GM12873 (cell line): ENCODE measurements around the gene HDAC10.

Experiments used
- CTCF ChIP-seq: IDR thresholded peaks from 2 replicates; pipeline ENCODE4 v1.5.1; 2012; ENCODE audit warnings: low read depth, mild to moderate bottlenecking, moderate library complexity, low read length, control low read depth; ENCODE audit not compliant: insufficient read depth; ENCODE audit errors: missing control alignments

HDAC10 gene

DNA sequence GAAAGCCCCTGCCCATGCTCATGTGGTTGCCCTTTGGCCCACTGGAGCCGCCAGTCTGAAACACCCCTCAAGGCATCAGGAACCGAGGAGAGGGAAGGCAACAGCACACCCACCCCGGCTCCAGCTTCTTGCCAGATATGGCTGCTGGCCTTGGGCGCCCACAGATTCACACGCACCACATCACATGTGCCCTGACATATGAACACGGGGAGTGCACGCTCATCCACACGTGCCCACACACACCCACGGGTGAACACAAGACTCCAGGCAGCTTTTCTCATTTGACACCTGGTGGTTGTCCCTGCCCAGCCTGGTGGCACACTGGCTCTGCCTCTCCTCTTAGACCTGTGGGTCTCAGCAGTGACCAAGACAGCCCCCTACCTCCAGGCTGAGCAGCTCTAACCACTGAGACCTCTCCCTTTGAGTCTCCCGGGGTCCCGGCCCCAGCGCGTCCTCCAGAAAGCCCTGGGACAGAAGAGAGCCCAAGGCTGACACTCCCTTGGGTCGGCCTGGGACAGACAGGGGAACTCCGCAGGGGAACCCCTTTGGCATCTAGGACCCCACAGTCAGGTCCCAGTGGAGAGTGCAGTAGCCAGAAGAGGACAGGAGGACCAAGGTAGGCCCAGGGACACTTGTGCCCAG lies 13.2 kb upstream of the HDAC10 start:
- no peak for TF ChIP-seq CTCF

DNA sequence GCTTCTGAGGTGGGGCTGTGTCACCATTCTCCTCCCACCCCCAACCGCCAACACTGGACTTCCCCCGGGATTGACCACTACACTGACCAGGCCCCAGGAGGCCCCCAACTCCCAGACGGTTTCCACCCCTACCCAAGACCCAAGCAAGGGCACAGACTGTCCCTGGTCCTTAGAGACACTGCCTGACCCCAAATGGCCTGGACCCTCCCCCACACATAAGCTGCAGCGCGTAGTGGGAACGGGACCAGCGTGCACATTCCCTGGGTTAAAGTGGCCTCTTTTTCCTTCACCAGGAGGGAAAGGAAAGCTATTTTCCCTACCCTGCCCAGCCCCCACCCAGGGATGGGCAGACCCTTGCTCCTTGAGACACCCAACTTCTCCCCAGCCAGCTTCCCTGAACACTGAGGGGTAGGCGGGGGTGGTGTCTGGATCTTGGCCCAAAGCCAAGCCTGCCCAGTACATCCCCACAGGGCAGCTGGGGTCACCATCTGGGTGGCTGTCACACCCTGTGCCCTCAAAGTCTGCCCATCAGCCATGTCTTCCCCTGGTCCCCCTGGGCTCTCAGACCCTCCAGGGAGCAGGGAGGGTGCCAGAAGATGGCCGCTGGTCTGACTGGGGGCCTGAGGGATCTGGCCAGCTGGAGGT lies 12.0 kb upstream of the HDAC10 start:
- TF ChIP-seq CTCF, result no peak

DNA sequence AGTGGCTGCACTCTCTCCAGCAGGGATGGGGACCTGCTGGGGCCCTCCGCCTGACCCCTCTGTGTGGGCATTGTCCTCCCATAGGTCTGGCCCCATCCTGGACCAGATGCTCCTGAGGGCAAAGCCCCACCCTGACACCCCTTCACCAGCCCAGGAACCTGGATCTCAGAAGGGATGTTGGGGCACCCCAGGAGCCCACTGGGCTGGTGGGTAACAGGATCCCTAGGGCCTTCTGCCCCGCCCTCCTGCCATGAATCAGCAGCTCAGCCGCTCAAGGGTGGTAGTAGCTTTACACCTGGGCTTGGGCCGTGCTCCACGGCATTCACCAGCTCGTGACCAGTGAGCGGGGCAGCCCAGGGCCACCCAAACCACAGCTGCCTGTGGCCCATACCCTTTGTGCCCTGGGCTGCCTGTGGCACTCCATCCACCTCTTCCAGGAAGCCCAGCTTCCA lies 11.4 kb upstream of the HDAC10 start:
- no peak for TF ChIP-seq CTCF

DNA sequence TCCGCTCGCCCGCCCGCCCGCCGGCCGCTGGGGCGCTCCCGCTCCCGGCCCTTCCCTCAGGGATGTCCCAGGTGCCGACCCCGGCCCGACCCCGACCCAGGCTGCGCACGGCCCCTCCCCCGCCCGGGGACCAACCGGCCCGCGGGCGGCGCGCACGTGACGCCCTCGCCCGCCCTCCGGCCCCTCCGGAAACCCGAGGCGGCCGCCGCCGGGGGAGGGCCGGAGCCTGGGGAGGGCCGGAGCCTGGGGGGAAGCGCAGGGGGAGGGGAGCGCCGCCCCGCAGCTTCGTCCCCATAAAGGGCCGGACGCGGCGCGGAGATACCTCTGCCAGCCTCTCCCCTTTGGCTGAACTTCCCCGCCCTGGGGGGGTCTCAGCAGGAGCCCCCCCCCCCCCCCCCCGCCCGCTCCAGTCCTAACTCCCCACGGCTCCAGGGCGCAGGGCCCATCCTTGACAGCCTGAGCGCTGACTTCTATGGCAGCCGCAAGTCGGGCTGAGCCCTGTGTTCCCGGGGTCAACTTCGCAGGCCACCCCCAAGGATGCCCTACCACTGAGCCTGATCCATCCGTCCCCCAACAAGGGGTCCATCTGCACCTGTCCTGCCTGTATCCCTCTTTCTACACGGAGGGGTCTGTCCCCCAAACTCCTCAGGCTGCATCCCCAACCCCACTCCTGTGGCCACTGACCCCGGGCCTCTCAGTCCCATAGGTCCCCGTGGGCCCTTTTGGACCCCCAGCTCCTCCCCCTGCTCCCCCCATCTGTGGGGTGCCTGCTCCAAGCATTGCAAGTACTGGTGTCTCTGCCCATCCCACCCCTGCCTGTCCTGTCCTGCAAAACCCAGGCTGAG lies 10.8 kb upstream of the HDAC10 start, which contains the start of gene MAPK12:
Gene MAPK12, minus strand, starts transcription at position 69 of the 845 bp plus-strand sequence. CDS start 174 bp downstream, outside the sequence.
- TF ChIP-seq CTCF, result no peak

DNA sequence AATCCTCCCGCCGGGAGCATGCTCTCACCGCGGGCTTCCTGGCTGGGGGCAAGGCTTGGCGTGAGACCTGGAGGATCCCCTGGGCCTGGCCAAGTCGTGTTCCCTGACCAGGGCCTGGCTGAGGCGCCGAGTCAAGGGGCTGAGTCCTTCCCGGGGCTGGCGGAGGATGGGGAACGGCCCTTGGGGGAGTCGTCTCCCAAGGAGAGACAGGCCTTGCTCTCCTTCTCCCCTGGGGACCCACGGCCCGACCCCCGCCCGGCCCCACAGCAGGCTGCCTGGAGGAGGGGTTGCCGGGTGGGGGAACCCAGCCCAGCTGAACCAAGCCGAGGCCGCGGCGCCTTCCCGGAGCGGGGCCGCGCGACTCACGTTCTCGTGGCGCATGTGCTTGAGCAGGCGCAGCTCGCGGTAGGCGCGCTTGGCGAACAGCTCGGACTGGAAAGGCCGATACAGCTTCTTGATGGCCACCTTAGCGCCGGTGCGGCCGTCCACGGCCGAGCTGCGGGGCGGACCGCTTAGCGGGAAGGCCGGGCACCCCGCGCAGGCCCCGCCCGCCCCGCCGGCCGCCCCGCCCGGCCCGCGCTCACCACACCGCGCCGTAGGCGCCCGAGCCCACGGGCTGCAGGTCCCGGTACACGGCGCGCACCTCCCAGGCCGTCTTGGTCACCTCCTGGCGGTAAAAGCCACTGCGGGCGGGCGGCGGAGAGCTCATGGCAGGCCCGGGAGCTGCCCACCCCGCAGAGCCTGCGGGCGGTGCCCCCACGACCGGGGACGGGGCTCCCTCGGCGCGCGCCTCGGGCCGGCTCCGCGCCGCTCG lies 9.9 kb upstream of the HDAC10 start:
- TF ChIP-seq CTCF, result no peak

GRCh38 chr22:50260434-50260800 lies 9.4 kb upstream of the HDAC10 start:
- no peak for TF ChIP-seq CTCF
